ENCODE results near the gene CPNE4. TPM values are rescaled to one million over a fixed set of nuclear protein-coding genes. Genes with fewer than 3 reads are reported as not detected.

The CPNE4 gene
- total RNA-seq, 1 experiment from 2014 or later: 0.41 TPM

DNA sequence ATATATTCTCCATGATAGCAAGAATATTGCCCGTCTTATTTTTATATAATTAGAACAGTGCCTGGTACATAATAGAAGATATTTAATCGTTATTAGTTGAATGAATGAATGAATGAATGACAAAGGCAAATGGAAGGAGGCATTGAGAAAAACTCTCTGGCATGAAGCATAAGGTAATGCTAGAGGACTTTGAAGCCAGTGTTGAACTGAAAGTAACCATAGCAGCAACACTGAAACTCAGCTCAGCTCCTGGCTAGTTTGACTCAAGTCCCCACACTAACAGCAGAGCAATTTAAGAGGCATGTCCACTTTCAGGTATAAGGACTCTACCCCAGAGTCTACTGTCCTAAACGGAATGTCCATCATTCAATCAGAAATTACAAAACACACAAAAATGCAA, 227.0 kb downstream of the CPNE4 start:
- H3K9me3 ChIP-seq: no peaks in the 10 kb centered on the region
- H3K4me1 ChIP-seq: no peaks in the 10 kb centered on the region
- H3K27me3 Mint-ChIP-seq (ENCODE audit: insufficient read depth, unreplicated experiment): peaks cover 8% of the 10 kb centered on the region
- DNase-seq: no peak
- no peak overlapping the region for H3K27ac Mint-ChIP-seq (ENCODE audit: unreplicated experiment)
- H3K27me3 ChIP-seq (replicated peaks; ENCODE audit: control insufficient read depth, insufficient read depth, low read length): no peaks in the 10 kb centered on the region
- TF ChIP-seq, protein P1, sequence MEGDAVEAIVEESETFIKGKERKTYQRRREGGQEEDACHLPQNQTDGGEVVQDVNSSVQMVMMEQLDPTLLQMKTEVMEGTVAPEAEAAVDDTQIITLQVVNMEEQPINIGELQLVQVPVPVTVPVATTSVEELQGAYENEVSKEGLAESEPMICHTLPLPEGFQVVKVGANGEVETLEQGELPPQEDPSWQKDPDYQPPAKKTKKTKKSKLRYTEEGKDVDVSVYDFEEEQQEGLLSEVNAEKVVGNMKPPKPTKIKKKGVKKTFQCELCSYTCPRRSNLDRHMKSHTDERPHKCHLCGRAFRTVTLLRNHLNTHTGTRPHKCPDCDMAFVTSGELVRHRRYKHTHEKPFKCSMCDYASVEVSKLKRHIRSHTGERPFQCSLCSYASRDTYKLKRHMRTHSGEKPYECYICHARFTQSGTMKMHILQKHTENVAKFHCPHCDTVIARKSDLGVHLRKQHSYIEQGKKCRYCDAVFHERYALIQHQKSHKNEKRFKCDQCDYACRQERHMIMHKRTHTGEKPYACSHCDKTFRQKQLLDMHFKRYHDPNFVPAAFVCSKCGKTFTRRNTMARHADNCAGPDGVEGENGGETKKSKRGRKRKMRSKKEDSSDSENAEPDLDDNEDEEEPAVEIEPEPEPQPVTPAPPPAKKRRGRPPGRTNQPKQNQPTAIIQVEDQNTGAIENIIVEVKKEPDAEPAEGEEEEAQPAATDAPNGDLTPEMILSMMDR (IDR thresholded peaks at IDR 0.05; ENCODE audit: insufficient read depth in 1 of 2, low read depth in 1 of 2, low read length in 1 of 2, severe bottlenecking in 1 of 2, unreplicated experiment in 1 of 2): no peak
- CTCF ChIA-PET: no interaction called here
- H3K36me3 Mint-ChIP-seq (ENCODE audit: insufficient read depth, unreplicated experiment): no peaks in the 10 kb centered on the region
- no peak overlapping the region for H3K4me3 Mint-ChIP-seq (ENCODE audit: unreplicated experiment)
- H3K36me3 ChIP-seq (ENCODE audit: control insufficient read depth, insufficient read depth, low read length): no peaks in the 10 kb centered on the region
- intact Hi-C loops (cut with micrococcal nuclease; ENCODE audit: unreplicated experiment): no loop called here
- POLR2A ChIA-PET: no interaction called here
- no peaks in the 10 kb centered on the region for H3K9me3 Mint-ChIP-seq (ENCODE audit: unreplicated experiment)
- BruUV-seq (replicated peaks): no TSS peak
- no peak overlapping the region for H3K4me3 ChIP-seq (ENCODE audit: low read depth, low read length)
- H3K4me1 Mint-ChIP-seq (ENCODE audit: low read depth, unreplicated experiment): no peaks in the 10 kb centered on the region

DNA sequence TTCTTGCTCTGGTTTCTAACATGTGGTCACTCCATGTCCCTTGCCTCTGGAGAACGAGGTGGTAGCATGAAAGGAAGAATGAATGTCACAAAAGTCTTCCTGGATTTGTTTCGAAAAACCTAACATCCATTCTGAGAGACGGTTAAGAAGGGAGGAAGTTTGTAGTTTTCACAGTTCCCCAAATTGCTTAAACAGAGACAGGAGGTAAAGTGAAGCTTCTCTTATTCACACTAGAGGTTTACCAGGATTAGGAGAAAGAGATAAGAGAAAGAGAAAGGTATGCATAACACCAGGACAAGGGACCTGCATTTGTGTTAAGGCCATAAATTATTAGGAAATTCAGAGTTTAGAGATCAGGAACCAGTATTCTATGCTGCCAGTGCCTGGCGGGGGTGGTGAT, 228.1 kb downstream of the CPNE4 start:
- Mint-ChIP-seq H3K36me3 (ENCODE audit: insufficient read depth, unreplicated experiment) (no peaks in the 10 kb centered on the region), H3K27me3 (ENCODE audit: insufficient read depth, unreplicated experiment) (peaks cover 8% of the 10 kb centered on the region), H3K27ac (ENCODE audit: unreplicated experiment) (no peak overlapping the region), H3K4me3 (ENCODE audit: unreplicated experiment) (no peak overlapping the region), H3K4me1 (ENCODE audit: low read depth, unreplicated experiment) (no peaks in the 10 kb centered on the region), H3K9me3 (ENCODE audit: unreplicated experiment) (no peaks in the 10 kb centered on the region)
- no peaks in the 10 kb centered on the region for H3K27me3 ChIP-seq (replicated peaks; ENCODE audit: control insufficient read depth, insufficient read depth, low read length)
- no peaks in the 10 kb centered on the region for H3K36me3 ChIP-seq (ENCODE audit: control insufficient read depth, insufficient read depth, low read length)
- ChIA-PET POLR2A (no interaction called here), CTCF (no interaction called here)
- no peaks in the 10 kb centered on the region for H3K9me3 ChIP-seq
- intact Hi-C loops (cut with micrococcal nuclease; ENCODE audit: unreplicated experiment): no loop called here
- BruUV-seq (replicated peaks): no TSS peak
- TF ChIP-seq, protein P1 (IDR thresholded peaks at IDR 0.05; ENCODE audit: insufficient read depth in 1 of 2, low read depth in 1 of 2, low read length in 1 of 2, severe bottlenecking in 1 of 2, unreplicated experiment in 1 of 2): no peak
- no peak overlapping the region for H3K4me3 ChIP-seq (ENCODE audit: low read depth, low read length)
- DNase-seq: no peak
- no peaks in the 10 kb centered on the region for H3K4me1 ChIP-seq

DNA sequence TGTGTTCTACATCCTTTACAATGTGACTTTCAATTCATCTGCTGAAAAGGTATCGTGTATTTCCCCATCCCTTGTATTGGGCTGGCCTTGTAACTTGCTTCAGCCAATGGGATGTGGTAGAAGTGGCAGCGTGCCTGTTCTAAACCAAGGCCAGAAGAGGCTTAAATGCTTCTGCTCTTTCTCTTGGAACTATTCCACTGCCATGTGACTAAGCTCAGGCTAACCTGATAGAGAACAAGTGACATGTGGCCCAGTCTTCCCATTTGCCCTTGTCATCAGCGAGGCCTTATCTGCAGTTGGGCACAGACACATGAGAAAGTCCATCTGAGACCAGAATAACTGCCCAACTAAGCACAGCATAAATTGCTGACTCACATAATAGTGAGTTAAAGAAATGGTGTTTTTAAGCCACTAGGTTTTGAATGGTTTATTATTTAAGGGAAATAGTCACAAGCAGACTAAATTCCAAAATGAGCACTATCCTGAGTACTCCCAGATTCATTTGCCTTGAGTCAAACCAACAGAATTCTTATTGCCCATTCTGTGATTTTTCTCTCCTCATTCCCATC, 230.2 kb downstream of the CPNE4 start:
- no TSS peak for BruUV-seq (replicated peaks)
- no peaks in the 10 kb centered on the region for H3K4me1 Mint-ChIP-seq (ENCODE audit: low read depth, unreplicated experiment)

More for the DNA sequence above, 230.2 kb downstream of the CPNE4 start:
- peaks cover 9% of the 10 kb centered on the region for H3K27me3 Mint-ChIP-seq (ENCODE audit: insufficient read depth, unreplicated experiment)
- Histone ChIP-seq H3K27me3 (replicated peaks; ENCODE audit: control insufficient read depth, insufficient read depth, low read length) (no peaks in the 10 kb centered on the region), H3K4me3 (ENCODE audit: low read depth, low read length) (no peak overlapping the region), H3K36me3 (ENCODE audit: control insufficient read depth, insufficient read depth, low read length) (no peaks in the 10 kb centered on the region), H3K9me3 (no peaks in the 10 kb centered on the region), H3K4me1 (no peaks in the 10 kb centered on the region)
- no peaks in the 10 kb centered on the region for H3K36me3 Mint-ChIP-seq (ENCODE audit: insufficient read depth, unreplicated experiment)
- no peak overlapping the region for H3K27ac Mint-ChIP-seq (ENCODE audit: unreplicated experiment)
- H3K4me3 Mint-ChIP-seq (ENCODE audit: unreplicated experiment): no peak overlapping the region
- H3K9me3 Mint-ChIP-seq (ENCODE audit: unreplicated experiment): no peaks in the 10 kb centered on the region
- intact Hi-C loops (cut with micrococcal nuclease; ENCODE audit: unreplicated experiment): no loop called here
- ChIA-PET POLR2A (no interaction called here), CTCF (no interaction called here)
- TF ChIP-seq, protein P1 (IDR thresholded peaks at IDR 0.05; ENCODE audit: insufficient read depth in 1 of 2, low read depth in 1 of 2, low read length in 1 of 2, severe bottlenecking in 1 of 2, unreplicated experiment in 1 of 2): no peak
- DNase-seq: no peak
